NCI-H2081 (cell line): ENCODE data around the gene BHMT2.

Source experiments
- DNase-seq, 2 experiments: peaks; one replicate each; lab custom pipeline; 2025; lab: John Stamatoyannopoulos, UW

BHMT2 gene, protein sequence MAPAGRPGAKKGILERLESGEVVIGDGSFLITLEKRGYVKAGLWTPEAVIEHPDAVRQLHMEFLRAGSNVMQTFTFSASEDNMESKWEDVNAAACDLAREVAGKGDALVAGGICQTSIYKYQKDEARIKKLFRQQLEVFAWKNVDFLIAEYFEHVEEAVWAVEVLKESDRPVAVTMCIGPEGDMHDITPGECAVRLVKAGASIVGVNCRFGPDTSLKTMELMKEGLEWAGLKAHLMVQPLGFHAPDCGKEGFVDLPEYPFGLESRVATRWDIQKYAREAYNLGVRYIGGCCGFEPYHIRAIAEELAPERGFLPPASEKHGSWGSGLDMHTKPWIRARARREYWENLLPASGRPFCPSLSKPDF

DNA sequence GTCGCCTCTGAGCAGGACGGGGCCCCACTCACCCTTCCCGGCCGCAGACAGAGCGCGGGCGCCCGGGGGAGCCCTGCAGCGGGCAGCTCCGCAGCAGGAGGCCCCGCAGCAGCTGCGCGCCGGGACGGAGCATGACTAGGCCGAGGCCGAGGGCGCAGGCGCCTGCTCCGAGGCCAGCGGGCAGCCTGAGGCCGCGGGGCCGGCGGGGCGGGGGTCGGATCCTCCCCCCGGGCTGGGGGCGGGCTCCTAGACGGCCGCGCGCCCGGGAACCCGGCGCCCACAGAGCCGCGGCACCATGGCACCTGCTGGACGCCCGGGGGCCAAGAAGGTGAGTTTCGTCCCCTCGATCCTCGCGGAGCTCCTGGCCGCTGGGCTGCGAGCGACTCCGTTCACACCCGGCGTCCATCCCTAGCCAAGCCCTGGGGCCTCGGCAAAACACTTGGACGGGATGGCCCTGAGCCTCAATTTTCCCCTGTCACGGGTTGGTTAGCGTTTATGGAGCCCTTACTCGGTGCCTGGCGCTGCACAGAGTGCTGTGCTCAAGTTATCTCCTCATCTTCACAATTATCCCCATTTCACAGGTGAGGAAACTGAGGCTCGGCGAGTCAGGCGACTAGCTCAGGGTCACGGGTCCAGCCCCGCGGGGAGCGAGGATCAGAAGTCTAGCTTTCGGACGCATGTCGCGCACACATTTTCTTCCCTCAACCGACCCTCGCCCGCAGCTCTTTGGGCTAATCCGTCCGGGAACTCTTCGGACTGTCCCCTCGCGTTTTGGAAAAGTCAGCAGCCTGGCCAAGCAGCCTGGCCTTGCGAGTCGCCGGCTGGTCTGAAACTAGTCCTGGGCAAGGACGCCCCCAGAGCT lies at the start of gene BHMT2, which contains the start of gene DMGDH:
Gene BHMT2, plus strand, starts transcription at position 280 of the 862 bp plus-strand sequence. Its CDS starts 16 bp downstream, at position 296.
Gene DMGDH, minus strand, starts transcription at position 187 of the 862 bp plus-strand sequence. Its CDS starts 54 bp downstream, at position 133.
- DNase-seq, result peak; percentile 18 to 47

DNA sequence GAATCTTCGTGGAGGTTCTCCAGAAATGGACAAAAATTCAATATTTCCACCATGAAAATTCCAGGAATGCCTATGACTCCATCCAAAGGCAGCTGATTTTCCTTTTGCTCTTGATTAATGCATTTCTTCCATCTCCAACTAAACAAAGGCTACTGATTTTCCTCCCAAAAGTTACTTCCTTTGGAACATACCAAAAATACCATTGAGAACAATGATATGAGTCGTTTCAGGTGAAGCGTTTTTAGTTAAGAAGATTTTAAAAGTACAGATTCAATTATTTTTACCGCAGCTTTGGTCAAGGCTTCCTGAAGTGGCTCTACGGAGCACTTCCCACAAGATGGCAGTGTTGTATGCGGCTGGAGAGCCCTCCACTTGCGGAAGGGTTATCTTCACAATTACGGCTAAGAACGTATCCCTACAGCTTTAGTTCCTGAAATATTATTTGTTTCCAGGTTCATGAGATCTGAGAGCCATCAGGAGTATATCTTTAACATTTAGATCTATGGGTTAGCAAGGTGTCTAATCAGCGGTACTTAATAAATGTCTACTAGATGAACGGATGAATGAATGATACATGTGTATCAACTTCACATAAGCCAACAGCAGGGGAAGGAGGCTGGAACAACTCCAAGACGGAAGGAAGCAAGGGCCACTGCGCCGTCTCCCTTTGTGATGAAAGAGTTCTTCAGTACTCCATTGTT lies 48.6 kb upstream of the BHMT2 start:
- peak; percentile 24 to 32 for DNase-seq

DNA sequence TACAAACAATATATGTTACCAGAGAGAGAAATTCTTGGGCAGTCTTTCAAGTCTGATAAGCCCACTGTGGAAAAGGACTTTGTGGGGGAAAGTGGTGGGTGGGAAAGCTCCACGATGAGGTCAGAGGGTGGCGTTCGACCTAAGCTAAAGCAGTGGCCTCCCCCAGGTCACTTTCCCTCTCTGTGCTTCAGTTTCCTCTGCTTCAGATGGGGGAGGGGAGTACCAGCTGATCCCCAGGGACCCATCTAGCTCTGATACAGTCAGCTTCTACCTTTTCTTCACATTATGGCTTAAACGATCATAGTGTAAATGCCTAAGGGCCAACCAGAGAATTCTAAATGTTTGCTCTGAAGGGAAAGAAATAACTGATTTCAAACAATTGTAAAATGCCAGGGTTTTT lies 47.8 kb upstream of the BHMT2 start:
- DNase-seq, result no peak

DNA sequence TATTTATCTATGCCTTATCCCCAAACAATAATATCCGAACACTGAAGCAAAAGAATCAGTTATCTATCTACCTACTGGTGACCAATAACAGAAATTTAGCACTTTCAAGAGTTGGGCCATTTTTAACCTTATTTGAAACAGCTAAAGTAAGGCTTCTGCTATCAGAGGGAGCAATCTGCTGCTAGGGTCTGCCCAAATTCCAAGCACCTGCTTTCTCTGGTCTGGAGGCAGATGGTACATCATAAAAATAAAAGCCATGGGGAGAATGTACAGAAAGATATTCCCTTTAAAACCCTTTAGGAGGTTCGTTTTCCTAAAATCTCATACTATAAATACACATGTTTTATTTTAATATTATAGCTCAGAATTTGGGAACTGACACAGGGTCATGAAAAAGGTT lies 46.8 kb upstream of the BHMT2 start:
- no peak for DNase-seq

DNA sequence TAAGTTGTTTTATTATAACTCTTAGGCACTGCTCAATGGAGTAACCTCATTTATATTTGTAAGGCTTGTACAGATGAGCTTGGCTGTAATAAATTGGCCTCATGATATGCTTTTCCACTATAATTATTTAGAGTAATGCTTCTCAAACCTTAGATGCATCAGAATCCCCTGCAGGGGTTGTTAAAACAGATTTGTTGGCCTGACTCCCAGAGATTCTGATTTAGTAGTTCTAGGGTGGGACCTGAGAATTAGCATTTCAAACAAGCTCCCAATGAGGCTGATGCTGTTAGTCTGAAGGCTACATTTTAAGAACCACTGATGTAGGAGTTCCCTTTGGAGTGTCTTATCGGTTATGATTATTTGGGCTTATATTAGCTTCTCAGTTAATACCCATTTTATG lies 46.2 kb upstream of the BHMT2 start:
- peak; percentile 37 to 60 for DNase-seq

DNA sequence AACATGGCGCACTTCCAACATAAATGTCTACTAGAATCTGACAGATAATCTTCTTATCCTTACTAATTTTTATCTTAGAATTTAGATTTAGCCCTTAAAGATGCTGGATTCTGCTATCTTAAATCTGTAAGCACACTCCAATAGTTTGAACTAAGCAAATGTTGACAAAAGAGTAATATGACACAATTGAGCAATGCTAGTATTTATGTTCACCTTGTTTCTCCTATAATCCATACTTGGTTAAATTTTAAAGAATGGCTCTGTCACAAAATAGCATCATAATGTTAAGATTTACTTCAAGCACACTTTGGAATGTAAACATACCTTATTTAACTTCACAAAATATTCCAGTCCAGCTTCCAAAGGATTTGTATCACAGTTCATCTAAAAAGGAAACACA lies 45.6 kb upstream of the BHMT2 start:
- DNase-seq, result no peak

DNA sequence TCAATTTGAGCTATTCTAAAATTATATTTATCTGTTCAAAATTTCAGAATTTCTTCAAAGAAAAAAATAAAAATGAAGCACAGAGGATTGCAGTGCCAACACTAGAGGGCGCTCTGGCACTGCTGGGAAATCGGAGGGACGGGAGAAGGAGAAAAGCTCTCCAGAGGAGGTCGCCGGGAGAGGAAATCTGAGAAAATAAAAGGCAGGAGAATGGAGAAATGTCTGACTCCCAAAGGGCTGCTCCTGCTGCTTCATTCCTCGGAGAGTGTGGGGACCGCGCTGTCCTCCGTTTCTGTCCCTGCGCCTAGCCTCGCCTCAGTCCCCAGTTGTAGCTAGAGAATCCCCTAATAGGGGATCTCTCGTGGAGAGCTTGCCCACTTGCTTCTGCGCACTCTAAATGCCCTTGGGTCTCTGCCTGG lies 44.5 kb upstream of the BHMT2 start:
- peak; percentile 45 to 55 for DNase-seq

DNA sequence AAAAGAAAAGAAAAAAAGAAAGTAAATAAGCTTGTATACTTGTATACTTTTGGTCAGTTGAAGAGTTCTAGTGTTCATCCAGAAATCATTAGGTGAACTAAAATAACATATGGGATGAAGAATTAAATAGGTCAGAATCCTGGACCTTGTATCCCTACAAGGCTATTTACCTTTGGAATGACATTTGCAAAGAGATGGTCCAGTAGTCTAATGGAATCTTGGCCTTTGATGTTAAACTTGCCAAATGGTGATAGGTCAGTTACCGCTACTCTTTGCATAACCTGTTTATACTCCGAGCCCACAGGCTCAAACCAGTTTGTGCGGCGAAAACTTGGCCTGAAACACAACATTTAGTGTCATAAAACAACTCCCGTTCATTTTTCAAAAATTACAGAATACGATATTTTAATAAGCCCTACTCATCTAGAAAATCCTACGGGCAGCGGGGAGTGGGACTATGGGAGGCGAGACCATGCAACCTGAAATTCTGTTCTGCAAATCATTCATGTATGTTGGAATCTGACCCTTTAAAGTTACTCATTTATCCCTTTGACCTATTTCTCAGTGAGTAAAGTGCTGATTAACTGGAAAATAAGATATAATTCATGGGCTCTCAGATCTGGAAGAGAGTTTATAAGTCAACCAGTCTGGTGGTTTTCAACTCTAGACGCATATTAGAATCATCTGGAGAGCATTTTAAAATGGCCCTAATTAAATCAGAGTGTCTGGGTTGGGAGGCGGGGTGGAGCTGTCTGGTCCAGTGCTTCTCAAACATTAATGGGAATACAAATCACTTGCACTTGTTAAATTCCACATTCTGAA lies 38.7 kb upstream of the BHMT2 start:
- DNase-seq, result no peak

DNA sequence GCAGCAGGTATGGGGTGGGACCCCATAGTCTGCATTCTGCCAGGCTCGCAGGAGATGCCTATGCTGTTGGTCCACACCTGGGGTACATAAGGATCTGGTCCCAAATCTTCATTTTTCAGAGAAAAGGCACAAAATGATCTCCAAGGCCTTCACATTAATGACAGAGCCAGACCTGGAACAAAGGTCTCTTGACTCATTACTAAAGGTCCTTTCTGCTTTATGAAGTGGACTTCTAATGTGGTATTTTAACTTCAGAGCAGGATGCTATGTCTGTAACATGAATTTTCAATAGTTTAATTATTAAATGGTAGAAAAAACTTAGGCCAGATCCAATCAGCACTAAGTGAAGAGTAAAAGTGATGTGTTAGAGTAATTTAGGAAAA lies 38.1 kb upstream of the BHMT2 start:
- no peak for DNase-seq

DNA sequence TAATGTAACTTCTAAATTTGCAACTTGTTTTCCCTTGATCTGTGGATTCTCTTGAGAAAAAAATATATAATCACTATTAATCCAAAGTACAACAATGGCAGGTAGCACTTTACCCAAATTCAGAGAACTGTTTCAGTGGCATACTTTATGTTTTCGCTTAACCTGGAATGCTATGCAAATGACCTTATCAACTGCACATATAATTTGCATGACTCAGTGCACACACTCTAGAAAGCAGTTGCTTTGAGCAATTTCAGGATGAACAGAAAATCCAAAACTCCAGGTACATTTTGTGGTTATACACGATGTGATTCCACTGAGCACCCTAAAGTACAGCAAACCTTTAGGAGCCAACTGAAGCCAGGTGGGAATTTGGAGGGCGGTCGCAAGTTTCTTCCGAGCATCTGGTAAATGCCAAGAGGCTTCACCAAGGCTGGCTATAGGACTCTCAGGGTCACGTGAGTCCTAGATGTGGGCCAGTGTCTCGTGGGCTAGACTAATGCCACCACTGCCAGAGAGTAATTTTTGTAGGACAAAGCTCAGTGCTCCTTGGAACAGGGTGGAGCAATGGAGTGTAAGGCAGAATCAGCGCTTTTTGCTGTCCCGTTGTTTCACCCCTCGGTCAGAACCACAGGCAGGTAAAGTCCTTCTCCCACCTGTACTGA lies 37.4 kb upstream of the BHMT2 start:
- no peak for DNase-seq

DNA sequence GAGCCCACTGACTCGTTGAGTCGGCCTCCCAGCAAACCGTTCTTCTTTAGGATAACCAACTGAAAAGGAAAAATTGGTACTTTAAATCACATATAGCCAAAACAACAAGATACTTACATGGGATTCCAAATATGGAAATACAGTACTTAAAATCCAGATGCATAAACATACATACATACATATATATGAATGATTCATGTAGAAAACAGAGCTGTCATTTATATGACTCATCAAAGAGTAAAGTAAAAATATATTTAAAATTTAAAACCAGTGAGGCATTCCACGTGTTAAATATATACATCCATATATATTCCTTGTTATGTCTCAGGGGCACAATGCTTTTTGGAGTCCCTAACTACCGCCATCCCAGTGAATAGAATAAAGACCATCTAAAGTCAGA lies 36.8 kb upstream of the BHMT2 start:
- no peak for DNase-seq

DNA sequence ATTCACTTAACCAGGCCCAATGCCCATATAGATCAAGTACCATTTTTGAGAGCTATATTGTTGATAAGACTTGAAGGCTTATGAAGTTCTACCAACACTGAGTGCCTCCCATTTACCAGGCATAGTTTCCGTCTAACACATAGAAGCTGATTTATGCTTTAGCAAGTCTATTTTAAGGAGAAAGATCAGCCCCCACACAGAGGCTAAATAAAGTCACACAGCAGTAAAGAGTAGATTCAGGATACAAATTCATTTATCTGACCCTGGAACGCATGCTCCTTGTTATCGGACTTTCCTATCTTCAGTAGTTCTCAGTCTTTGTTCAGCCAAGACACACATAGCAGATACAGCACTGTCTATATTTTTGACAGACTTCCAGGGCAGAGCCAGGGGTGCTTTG lies 34.3 kb upstream of the BHMT2 start:
- no peak for DNase-seq

DNA sequence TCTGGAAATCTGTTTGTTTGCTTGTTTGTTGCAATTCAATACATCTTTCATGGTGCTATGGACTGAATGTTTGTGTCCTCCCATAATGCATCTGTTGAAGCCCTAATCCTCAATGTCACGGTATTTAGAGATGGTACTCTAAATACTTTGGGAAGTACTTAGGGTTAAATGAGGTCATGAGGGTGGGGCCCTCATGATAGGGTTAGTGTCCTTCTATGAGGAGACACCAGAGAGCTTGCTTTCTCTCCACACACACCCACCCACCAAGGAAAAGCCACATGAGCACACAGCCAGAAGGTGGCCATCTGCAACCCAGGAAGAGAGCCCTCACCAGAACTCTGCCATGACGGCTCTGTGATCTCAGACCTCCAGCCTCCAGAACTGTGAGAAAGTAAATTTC lies 32.8 kb upstream of the BHMT2 start:
- DNase-seq, result no peak

DNA sequence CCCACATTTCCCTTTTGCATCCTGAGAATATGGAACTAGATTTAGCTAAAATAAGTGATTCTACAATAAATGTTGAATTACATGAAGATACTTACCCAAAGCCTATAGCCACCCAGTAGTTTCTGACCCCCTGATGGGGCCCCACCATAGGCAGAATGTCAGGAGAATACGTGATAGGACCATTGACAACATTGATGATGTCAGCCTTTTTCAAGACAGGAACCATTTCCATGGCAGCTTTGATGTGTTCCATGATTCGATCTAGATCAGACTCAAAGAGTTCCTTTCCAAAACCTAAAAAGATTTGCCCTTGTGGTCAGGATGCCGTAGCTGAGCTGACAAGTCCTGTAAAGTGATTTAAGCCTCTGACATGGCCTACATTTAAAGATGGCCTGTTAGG lies 27.4 kb upstream of the BHMT2 start:
- DNase-seq, result no peak

DNA sequence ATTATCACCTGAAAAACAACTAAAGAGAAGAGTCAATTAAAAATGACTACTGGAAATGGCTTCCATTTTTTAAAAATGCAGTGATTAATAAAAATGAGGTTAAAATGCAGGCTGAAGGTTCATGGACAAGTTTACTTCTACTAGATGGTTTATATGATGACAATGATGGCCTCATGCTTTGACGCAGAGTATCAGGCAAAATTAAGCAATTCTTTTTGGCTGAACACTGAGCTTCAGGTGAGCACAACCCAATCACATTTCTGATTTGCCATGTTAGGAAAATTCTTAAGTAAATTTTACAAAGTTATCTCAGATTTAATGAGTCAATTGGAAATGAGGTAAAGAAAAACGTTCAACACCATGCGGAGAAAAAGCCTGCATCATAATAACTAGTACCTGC lies 22.4 kb upstream of the BHMT2 start:
- DNase-seq, result no peak

DNA sequence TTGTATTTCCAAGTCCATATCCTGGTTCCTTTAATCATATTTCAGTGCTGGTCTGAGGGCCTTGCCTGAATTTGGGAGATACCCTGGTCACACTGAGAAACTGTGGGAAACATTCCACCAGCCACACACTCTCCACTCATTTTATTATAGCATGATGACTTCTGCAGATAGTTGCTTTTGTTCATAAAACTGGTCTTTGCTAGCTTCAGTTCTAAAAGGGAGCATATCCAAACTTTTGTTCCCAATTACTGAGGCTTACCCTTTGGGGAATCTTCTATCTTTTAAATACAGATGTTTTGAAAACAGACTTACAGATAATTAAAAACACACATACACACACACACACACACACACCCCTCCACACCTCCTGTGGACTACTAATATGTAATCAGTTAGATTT lies 21.1 kb upstream of the BHMT2 start:
- no peak for DNase-seq

DNA sequence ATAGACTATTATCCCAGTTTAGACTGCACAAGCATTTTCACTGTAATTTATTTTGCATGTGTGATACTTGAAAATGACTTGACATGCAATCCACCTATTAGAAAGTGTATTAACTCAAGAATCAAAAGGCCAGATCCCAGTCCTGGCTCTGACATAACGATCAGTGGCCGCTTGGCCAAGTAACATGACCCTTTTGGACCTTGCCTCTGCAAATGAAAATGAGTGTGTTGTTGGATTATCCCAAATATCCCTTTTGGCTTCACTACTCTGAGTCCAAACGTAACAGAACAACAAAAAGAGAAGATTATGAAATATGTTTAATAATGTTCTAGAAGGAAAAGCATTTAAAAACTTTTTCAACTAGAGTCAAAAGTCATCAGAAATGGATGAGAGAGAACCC lies 19.1 kb upstream of the BHMT2 start:
- DNase-seq, result no peak

DNA sequence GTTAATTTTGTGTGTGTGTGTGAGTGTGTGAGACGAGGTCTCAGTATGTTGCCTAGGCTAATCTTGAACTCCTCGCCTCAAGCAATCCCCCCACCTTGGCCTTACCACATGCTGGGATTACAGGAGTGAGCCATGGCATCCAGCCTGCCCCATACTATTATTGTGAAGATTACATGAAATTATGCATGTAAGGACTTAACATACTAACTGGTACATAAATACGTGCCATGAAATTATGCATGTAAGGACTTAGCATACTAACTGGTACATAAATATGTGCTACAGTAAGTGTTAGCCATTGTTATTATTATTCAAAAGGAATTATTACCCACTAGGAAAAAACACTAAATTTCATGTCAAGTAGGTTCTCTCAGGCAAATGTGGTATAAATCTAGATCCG lies 16.2 kb upstream of the BHMT2 start:
- no peak for DNase-seq

DNA sequence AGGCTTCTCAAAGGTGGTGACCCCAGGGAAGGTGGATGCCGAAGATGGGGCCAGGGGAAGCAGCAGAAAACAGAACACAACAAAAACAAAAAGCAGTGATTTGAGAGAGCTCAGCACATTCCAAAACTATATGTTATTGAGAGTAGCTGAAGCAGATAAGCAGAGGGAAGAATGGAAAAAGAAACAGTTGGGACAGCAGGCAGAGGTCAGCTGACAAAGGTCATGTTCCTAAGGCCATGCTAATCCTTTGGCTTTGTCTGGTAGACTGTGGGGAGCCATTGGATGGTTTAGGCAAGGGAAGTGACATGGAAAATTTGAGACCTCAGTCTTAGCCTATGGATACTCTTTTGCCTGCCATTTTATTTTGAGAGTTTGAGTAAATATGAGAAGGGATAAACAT lies 14.6 kb upstream of the BHMT2 start:
- DNase-seq, result no peak

DNA sequence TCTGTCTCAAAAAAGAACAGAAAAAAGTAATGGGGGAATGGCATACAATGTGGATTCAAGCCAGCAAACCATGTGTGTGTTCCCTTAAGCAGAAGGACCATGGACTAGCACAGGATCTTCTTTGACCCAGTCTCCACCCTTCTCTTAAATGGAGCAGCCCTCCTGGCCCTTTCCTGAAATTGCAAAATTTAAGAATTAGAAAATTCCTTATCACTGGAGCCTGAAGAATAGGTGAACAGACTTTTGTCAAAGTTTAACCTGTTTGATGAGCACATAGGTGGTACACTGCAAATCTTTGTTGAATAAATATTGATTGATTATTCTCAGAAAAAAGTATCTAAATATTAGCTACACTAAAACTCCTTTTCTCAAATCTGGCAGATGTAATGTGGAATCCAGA lies 12.7 kb upstream of the BHMT2 start:
- DNase-seq, result no peak

DNA sequence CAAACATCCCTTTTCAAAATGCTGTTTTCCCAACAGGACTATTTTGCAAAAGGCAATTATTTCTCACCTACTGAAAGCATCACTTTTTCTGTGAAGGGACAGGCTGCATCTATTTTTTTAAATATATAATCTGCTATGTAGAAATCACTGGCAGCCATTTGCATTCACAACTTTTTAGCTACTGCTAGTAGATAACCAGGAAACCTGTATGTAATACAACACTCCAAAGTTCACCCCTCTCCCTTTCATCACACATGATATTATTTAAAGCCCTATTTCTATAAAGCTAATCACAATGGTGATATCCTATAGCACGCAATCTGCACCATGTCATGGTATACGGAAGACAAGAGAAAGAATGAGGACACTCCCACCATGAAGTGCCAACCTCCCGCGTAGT lies 9.9 kb upstream of the BHMT2 start:
- DNase-seq, result no peak
